Cardiac muscle cell (in vitro differentiated cells and primary cell): ENCODE data around the gene OLFML1. TPM values are rescaled to one million over a fixed set of nuclear protein-coding genes. Genes with fewer than 3 reads are reported as not detected.

Experiments used
- DNase-seq, 2 donors: peaks; one replicate each; pipeline versions ENCODE4 v3.0.0 to v3.0.0-alpha.2; 2010 to 2017; ENCODE audit warnings: low read depth in 1 of 2, low spot score in 1 of 2
- H3K27ac ChIP-seq: fragments of 200-600 bp; sonication (generic); 2 replicates; pipeline ENCODE4 v1.5.1; 2016
- H3K27me3 ChIP-seq: fragments of 200-600 bp; sonication (generic); 2 replicates; pipeline ENCODE4 v1.6.0; 2016; ENCODE audit warnings: control low read depth
- H3K36me3 ChIP-seq: fragments of 200-600 bp; sonication (generic); 2 replicates; pipeline ENCODE4 v1.5.1; 2016; ENCODE audit warnings: control low read depth
- H3K4me1 ChIP-seq: fragments of 200-600 bp; sonication (generic); 2 replicates; pipeline ENCODE4 v1.8.1; 2017; ENCODE audit warnings: low read depth, mild to moderate bottlenecking, mixed run types
- H3K4me3 ChIP-seq: fragments of 200-600 bp; sonication (generic); 2 replicates; pipeline ENCODE4 v1.5.1; 2016; ENCODE audit warnings: mild to moderate bottlenecking
- H3K9me3 ChIP-seq: fragments of 200-600 bp; sonication (generic); 2 replicates; pipeline ENCODE4 v1.5.1; 2017; ENCODE audit warnings: low read depth, mild to moderate bottlenecking, control low read depth
- polyA plus RNA-seq: library from polyadenylated mRNA; unstranded; fragments of >200 nt; fragmentation: Nextera tagmentation; extraction: Ambion mirVana; gene quantifications from 2 replicates; pipeline ENCODE4 v1.2.1, GENCODE V29; 2016
- total RNA-seq: library from RNA; depleted of rRNA; stranded (reverse); fragments of >200 nt; gene quantifications from 2 replicates; pipeline ENCODE4 v1.2.3, GENCODE V29; 2016
- TF ChIP-seq, protein P1 (sequence below): IDR thresholded peaks from 2 replicates; pipeline ENCODE4 v1.5.1; 2012; ENCODE audit warnings: low read depth, mild to moderate bottlenecking, low read length

OLFML1 gene
- total and polyA plus RNA-seq, 2 experiments from 2014 or later: 0.39 to 1.1 TPM

DNA sequence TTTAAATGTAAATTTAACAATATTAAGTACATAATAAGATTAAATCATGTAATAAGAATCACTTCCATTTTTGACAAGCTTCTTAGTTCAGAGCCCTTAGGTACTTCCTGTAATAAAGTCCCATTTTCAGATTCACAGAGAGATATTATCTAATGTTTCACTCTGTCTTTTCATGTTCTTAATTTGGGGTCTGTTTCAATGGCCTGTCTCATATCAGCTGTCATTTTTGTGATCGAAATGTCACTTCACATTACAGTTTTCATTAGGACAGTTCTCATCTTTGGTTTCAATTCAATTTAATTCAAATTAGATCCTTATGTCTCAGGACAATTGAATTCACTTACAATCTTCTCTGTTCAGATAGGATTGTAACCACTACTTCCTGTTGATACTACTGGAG is 22.6 kb upstream of the OLFML1 start:
- no peaks in the 10 kb centered on the region for H3K27me3 ChIP-seq
- no peaks in the 10 kb centered on the region for H3K36me3 ChIP-seq
- no peaks in the 10 kb centered on the region for H3K4me1 ChIP-seq
- TF ChIP-seq, protein P1, sequence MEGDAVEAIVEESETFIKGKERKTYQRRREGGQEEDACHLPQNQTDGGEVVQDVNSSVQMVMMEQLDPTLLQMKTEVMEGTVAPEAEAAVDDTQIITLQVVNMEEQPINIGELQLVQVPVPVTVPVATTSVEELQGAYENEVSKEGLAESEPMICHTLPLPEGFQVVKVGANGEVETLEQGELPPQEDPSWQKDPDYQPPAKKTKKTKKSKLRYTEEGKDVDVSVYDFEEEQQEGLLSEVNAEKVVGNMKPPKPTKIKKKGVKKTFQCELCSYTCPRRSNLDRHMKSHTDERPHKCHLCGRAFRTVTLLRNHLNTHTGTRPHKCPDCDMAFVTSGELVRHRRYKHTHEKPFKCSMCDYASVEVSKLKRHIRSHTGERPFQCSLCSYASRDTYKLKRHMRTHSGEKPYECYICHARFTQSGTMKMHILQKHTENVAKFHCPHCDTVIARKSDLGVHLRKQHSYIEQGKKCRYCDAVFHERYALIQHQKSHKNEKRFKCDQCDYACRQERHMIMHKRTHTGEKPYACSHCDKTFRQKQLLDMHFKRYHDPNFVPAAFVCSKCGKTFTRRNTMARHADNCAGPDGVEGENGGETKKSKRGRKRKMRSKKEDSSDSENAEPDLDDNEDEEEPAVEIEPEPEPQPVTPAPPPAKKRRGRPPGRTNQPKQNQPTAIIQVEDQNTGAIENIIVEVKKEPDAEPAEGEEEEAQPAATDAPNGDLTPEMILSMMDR: no peak
- DNase-seq: no peak
- no peak overlapping the region for H3K4me3 ChIP-seq
- H3K9me3 ChIP-seq: no peaks in the 10 kb centered on the region
- H3K27ac ChIP-seq: no peak overlapping the region

DNA sequence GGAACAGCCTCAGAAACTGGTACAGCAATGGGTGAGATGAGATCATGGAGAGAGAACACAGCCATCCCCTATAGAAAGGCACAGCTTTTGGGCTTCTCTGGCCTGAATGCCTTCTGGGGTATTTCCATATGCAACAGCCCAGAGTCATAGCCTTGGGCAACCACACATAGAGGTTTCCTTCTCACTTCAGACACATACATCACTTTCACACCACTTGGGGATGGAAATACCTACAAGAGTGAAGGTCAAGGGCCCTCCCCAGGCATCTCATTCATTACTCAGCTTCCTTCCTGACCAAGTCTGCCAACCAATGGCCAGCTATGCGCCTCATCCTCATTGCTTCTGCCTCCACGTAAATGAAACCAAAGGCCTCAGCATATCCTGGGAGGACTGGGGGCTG is 17.7 kb upstream of the OLFML1 start:
- TF ChIP-seq, protein P1: no peak
- no peaks in the 10 kb centered on the region for H3K36me3 ChIP-seq

DNA sequence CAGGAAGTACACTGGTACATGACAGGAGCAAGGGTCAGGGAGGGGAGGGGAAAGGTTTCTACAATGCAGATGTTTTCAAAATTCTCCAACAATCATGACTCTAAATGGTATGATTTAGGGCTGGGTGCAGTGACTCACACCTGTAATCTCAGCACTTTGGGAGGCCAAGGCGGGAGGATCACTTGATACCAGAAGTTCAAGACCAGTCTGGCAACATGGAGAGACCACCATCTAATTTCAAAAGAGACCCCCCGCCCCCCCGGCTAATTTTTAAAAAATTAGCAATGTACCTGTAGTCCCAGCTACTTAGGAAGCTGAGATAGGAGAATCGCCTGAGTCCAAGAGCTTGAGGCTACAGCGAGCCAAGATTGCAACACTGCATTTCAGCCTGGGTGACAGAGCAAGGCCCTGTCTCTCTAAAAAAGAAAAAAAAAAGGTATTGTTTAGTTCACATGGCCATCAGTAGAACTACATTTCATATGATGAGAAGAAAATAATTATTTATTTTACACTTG is 15.9 kb upstream of the OLFML1 start:
- Histone ChIP-seq H3K27me3 (no peaks in the 10 kb centered on the region), H3K36me3 (no peaks in the 10 kb centered on the region), H3K4me1 (no peaks in the 10 kb centered on the region), H3K27ac (no peak overlapping the region), H3K9me3 (no peaks in the 10 kb centered on the region), H3K4me3 (no peak overlapping the region)
- TF ChIP-seq, protein P1: no peak
- DNase-seq: no peak

More for the DNA sequence above, 17.7 kb upstream of the OLFML1 start:
- Histone ChIP-seq H3K4me3 (no peak overlapping the region), H3K4me1 (no peaks in the 10 kb centered on the region), H3K9me3 (no peaks in the 10 kb centered on the region), H3K27me3 (no peaks in the 10 kb centered on the region), H3K27ac (no peak overlapping the region)
- no peak for DNase-seq

DNA sequence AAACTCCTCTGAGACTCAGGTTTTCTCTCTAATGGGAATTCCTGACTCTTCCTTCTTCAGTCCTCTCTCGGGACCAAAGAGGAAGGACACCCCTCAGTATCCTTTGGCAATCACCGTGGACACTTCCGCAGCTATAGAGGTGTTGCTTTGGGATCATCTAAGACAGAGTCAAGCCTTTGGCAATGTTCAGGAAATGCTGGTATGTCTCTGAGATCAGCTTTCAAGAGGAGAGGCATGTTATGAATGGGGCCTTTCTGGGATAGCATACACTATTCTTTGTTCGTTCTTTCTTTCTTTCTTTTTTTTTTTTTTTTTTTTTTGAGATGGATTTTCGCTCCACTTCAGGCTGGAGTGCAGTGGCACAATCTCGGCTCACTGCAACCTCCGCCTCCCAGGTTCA is 14.2 kb upstream of the OLFML1 start:
- DNase-seq: no peak
- TF ChIP-seq, protein P1: no peak
- H3K27ac ChIP-seq: no peak overlapping the region

DNA sequence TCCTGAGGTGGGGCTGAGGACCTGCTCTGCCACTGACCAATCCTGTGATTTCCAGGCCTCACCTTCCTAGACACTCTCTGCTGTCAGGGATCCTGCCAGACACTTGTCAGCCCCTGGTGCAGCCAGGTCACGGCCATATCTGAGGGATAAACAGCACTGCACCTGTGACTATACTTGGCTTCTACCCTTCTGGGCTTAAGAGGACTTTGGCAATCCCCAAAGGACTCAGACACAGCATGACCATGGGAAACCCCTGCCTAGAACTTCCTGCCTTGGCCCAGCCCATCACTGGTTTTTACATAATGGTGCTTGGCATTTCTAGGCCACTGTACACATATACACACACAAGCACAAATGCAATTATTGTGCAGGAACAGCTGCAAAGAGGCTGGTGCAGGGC is 11.6 kb upstream of the OLFML1 start:
- no peaks in the 10 kb centered on the region for H3K9me3 ChIP-seq
- no peak for DNase-seq
- no peaks in the 10 kb centered on the region for H3K4me1 ChIP-seq
- H3K4me3 ChIP-seq: no peak overlapping the region
- H3K36me3 ChIP-seq: no peaks in the 10 kb centered on the region
- TF ChIP-seq, protein P1: no peak
- no peaks in the 10 kb centered on the region for H3K27me3 ChIP-seq
- no peak overlapping the region for H3K27ac ChIP-seq

More for the DNA sequence above, 14.2 kb upstream of the OLFML1 start:
- no peaks in the 10 kb centered on the region for H3K27me3 ChIP-seq
- H3K4me1 ChIP-seq: no peaks in the 10 kb centered on the region
- H3K36me3 ChIP-seq: no peaks in the 10 kb centered on the region
- H3K9me3 ChIP-seq: no peaks in the 10 kb centered on the region
- H3K4me3 ChIP-seq: no peak overlapping the region

DNA sequence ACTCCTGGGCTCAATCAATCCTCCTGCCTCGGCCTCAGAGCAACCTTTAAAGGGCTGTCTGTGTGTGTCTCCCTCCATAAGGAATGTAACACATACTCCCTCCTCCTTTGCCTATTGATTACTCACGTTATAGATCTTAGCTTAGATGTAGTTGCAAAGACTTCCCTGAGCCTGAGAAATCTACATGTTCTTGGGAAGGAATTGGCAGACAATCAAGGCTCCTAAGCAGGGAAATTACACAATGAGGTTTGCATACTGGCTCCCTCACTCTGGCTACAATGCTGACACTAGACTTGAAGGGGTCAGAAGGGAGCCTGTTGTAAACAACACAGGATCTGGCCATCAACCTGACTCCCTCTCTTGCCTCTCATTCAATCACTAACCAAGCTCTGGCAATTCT is 5.2 kb upstream of the OLFML1 start:
- peaks cover 4% of the 10 kb centered on the region for H3K4me1 ChIP-seq
- no peak overlapping the region for H3K27ac ChIP-seq
- no peak overlapping the region for H3K4me3 ChIP-seq
- no peaks in the 10 kb centered on the region for H3K36me3 ChIP-seq
- peak in 1 of 2 donors; percentile 70 for DNase-seq
- H3K9me3 ChIP-seq: no peaks in the 10 kb centered on the region
- no peaks in the 10 kb centered on the region for H3K27me3 ChIP-seq
- TF ChIP-seq, protein P1: no peak
